SK-N-SH (cell line): ENCODE results near the gene YJEFN3.

Experiments used
- EP300 ChIP-seq, 2 experiments: IDR thresholded peaks; 2 replicates each; pipeline versions ENCODE4 v1.4.0 to v1.6.1; 2012; ENCODE audit warnings: borderline replicate concordance in 1 of 2, low read depth in 1 of 2, low read length in 1 of 2
- POLR2AphosphoS5 ChIP-seq: IDR thresholded peaks from 2 replicates; pipeline ENCODE4 v1.6.1; 2012; ENCODE audit warnings: low read depth, low read length
- RFX5 ChIP-seq: IDR thresholded peaks from 2 replicates; pipeline ENCODE4 v1.6.1; 2012; ENCODE audit warnings: mild to moderate bottlenecking, improper control_type of control experiment, low read length
- RXRA ChIP-seq: IDR thresholded peaks from 2 replicates; pipeline ENCODE4 v1.4.0; 2012; ENCODE audit warnings: low read depth, mild to moderate bottlenecking, borderline replicate concordance
- TAF1 ChIP-seq: IDR thresholded peaks from 2 replicates; pipeline ENCODE4 v1.6.1; 2012; ENCODE audit warnings: low read depth, mild to moderate bottlenecking, low read length, moderate library complexity, borderline replicate concordance
- YY1 ChIP-seq: IDR thresholded peaks from 2 replicates; pipeline ENCODE4 v1.4.0; 2012; ENCODE audit warnings: low read depth, mild to moderate bottlenecking
- TF ChIP-seq, protein P1 (sequence below): fragments of 200-600 bp; sonication (generic); IDR thresholded peaks from 2 replicates; pipeline ENCODE4 v1.6.1; 2017; ENCODE audit warnings: antibody characterized with exemption, mild to moderate bottlenecking, moderate library complexity
- TF ChIP-seq, protein P2 (sequence below): fragments of 150-350 bp; IDR thresholded peaks from 2 replicates; pipeline ENCODE4 v1.6.1; 2017; ENCODE audit warnings: antibody characterized with exemption, low read length, low read depth, borderline replicate concordance

DNA sequence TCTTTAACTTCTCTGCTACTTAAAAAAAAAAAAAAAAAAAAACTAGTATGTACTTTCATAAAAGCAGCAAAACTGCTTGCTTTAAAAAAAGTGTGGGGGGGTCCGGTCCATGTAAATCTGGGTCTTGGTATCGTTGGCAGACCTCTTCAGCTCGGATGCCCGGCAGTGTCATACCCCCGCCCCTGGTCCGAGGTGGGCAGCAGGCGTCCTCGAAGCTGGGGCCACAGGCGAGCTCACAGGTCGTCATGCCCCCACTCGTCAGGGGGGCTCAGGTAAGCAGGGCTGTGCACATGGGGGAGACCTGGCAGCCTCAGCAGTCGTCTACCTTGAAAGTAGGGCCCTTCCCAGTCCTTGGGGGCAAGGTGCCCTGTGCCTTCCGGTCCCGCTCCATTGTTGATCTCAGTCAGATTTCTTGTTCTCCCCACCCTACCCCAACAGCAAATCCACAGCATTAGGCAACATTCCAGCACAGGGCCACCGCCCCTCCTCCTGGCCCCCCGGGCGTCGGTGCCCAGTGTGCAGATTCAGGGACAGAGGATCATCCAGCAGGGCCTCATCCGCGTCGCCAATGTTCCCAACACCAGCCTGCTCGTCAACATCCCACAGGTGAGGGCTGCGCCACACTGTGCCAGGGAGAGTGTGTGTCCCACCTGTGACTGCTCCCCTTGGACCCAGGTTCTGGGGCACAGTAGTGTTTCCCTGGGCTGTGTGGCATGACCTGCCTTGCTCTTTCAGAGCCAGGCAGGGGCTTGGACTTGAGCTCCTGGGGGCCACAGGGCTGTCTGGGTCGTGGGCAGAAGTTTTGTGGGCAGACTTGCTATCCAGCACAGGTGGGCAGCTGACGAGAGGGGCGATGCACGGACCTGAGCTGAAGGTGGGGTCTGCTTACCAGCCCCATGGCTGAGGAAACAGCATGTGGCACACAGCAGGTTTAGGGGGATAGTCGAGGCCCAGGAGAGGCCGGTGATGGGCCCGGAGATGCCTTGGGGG is 32.8 kb upstream of the YJEFN3 start:
- TF ChIP-seq, protein P1, sequence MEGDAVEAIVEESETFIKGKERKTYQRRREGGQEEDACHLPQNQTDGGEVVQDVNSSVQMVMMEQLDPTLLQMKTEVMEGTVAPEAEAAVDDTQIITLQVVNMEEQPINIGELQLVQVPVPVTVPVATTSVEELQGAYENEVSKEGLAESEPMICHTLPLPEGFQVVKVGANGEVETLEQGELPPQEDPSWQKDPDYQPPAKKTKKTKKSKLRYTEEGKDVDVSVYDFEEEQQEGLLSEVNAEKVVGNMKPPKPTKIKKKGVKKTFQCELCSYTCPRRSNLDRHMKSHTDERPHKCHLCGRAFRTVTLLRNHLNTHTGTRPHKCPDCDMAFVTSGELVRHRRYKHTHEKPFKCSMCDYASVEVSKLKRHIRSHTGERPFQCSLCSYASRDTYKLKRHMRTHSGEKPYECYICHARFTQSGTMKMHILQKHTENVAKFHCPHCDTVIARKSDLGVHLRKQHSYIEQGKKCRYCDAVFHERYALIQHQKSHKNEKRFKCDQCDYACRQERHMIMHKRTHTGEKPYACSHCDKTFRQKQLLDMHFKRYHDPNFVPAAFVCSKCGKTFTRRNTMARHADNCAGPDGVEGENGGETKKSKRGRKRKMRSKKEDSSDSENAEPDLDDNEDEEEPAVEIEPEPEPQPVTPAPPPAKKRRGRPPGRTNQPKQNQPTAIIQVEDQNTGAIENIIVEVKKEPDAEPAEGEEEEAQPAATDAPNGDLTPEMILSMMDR: no peak
- TF ChIP-seq POLR2AphosphoS5 (no peak), RFX5 (no peak), RXRA (no peak), TAF1 (no peak), YY1 (no peak), EP300 (IDR thresholded peaks at IDR 0.05; ENCODE audit: borderline replicate concordance in 1 of 2, low read depth in 1 of 2, low read length in 1 of 2) (no peak)
- TF ChIP-seq, protein P2, sequence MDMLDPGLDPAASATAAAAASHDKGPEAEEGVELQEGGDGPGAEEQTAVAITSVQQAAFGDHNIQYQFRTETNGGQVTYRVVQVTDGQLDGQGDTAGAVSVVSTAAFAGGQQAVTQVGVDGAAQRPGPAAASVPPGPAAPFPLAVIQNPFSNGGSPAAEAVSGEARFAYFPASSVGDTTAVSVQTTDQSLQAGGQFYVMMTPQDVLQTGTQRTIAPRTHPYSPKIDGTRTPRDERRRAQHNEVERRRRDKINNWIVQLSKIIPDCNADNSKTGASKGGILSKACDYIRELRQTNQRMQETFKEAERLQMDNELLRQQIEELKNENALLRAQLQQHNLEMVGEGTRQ: no peak
